Type B pancreatic cell (in vitro differentiated cells): ENCODE measurements around the gene NLRP6. TPM values are rescaled to one million over a fixed set of nuclear protein-coding genes. Genes with fewer than 3 reads are reported as not detected.

Source experiments
- DNase-seq: peaks from one replicate; pipeline ENCODE4 v3.0.0; 2021; ENCODE audit warnings: mixed read lengths; ENCODE audit not compliant: unreplicated experiment; ENCODE audit errors: extremely low spot score
- H3K27ac Mint-ChIP-seq: 2 replicates; pipeline ENCODE4 v1.8.0; 2021; ENCODE audit warnings: mild to moderate bottlenecking, mixed read lengths
- H3K27me3 Mint-ChIP-seq: 2 replicates; pipeline ENCODE4 v1.8.0; 2021; ENCODE audit warnings: mixed read lengths
- H3K36me3 Mint-ChIP-seq: 2 replicates; pipeline ENCODE4 v1.8.0; 2021; ENCODE audit warnings: mixed read lengths
- H3K4me1 Mint-ChIP-seq: one replicate; pipeline ENCODE4 v1.8.0; 2021; ENCODE audit warnings: mixed read lengths; ENCODE audit not compliant: unreplicated experiment
- H3K4me3 Mint-ChIP-seq: 2 replicates; pipeline ENCODE4 v1.8.0; 2021; ENCODE audit warnings: mild to moderate bottlenecking, mixed read lengths
- H3K9me3 Mint-ChIP-seq: 2 replicates; pipeline ENCODE4 v1.8.0; 2021; ENCODE audit warnings: mixed read lengths
- CTCF ChIP-seq: fragments of 200-600 bp; sonication (generic); conservative IDR thresholded peaks from 2 replicates; pipeline ENCODE4 v1.5.0; 2021; ENCODE audit warnings: antibody characterized with exemption, mild to moderate bottlenecking
- total RNA-seq: library from RNA; stranded (reverse); gene quantifications from 2 replicates; pipeline ENCODE4 v1.2.1, GENCODE V29; 2021; ENCODE audit warnings: low replicate concordance

NLRP6 gene
- total RNA-seq, 1 donor from 2014 or later = not detected

GRCh38 chr11:334264-334994, 56.2 kb downstream of the NLRP6 start:
- Mint-ChIP-seq H3K4me1 (peaks cover 40% of the 10 kb centered on the region), H3K4me3 (peak overlapping the region; percentile 63)

More at GRCh38 chr11:334264-334994, 56.2 kb downstream of the NLRP6 start:
- Mint-ChIP-seq H3K36me3 (no peaks in the 10 kb centered on the region), H3K27ac (peak overlapping the region; percentile 56), H3K27me3 (no peaks in the 10 kb centered on the region), H3K9me3 (peaks cover 3% of the 10 kb centered on the region)
- no peak for DNase-seq
- no peak for TF ChIP-seq CTCF

Other genes with a start within 250 kb of the NLRP6 start
- not detected in 2 replicates for gene SCGB1C1, start 85.3 kb upstream of the NLRP6 start, total RNA-seq
- gene BET1L, start 71.0 kb upstream of the NLRP6 start, total RNA-seq = 48.4 and 59.5 TPM in 2 replicates
- 106 and 114 TPM in 2 replicates for gene RIC8A, start 70.7 kb upstream of the NLRP6 start, total RNA-seq
- gene SIRT3, start 42.1 kb upstream of the NLRP6 start, total RNA-seq = 18.8 and 33.7 TPM in 2 replicates
- gene PSMD13, start 41.4 kb upstream of the NLRP6 start, total RNA-seq = 112 and 115 TPM in 2 replicates
- gene PGGHG, start 10.7 kb downstream of the NLRP6 start, total RNA-seq = 12.6 and 32.5 TPM in 2 replicates
- not detected in 2 replicates for gene IFITM5, start 21.1 kb downstream of the NLRP6 start, total RNA-seq
- gene IFITM2, start 29.4 kb downstream of the NLRP6 start, total RNA-seq = 109 and 238 TPM in 2 replicates
- gene IFITM1, start 35.6 kb downstream of the NLRP6 start, total RNA-seq = 34.1 and 192 TPM in 2 replicates
- 175 and 354 TPM in 2 replicates for gene IFITM3, start 42.5 kb downstream of the NLRP6 start, total RNA-seq
- gene B4GALNT4, start 91.1 kb downstream of the NLRP6 start, total RNA-seq = 95.0 and 185 TPM in 2 replicates
- 51.6 and 156 TPM in 2 replicates for gene PKP3, start 115.8 kb downstream of the NLRP6 start, total RNA-seq
- 36.2 and 44.0 TPM in 2 replicates for gene SIGIRR, start 136.6 kb downstream of the NLRP6 start, total RNA-seq
- gene ANO9, start 163.6 kb downstream of the NLRP6 start, total RNA-seq = 25.3 and 66.6 TPM in 2 replicates
- gene PTDSS2, start 171.9 kb downstream of the NLRP6 start, total RNA-seq = 33.6 and 46.9 TPM in 2 replicates
- 84.5 and 128 TPM in 2 replicates for gene RNH1, start 228.8 kb downstream of the NLRP6 start, total RNA-seq